ENCODE data around the gene GRIN3B.

The GRIN3B gene

DNA sequence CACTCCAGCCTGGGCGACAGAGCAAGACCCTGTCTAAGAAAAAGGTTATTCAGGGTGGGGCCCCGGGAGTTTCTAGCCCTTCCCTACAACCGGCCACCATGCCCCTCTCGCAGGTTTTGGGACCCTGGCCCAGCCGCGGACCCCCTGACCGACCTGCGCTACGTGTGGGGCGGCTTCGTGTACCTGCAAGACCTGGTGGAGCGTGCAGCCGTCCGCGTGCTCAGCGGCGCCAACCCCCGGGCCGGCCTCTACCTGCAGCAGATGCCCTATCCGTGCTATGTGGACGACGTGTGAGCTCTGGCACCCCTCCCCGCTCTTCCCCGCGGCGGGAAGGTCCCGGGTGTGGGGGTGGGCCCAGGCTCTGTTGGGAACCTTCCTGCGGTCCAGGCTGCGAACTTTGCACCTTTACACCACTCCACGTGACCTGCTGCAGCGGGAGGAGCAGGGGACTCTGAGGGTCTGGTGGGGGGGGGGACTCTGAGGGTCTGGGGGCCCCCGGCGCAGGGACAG is 46.0 kb downstream of the GRIN3B start:
- no peak for DNase-seq

DNA sequence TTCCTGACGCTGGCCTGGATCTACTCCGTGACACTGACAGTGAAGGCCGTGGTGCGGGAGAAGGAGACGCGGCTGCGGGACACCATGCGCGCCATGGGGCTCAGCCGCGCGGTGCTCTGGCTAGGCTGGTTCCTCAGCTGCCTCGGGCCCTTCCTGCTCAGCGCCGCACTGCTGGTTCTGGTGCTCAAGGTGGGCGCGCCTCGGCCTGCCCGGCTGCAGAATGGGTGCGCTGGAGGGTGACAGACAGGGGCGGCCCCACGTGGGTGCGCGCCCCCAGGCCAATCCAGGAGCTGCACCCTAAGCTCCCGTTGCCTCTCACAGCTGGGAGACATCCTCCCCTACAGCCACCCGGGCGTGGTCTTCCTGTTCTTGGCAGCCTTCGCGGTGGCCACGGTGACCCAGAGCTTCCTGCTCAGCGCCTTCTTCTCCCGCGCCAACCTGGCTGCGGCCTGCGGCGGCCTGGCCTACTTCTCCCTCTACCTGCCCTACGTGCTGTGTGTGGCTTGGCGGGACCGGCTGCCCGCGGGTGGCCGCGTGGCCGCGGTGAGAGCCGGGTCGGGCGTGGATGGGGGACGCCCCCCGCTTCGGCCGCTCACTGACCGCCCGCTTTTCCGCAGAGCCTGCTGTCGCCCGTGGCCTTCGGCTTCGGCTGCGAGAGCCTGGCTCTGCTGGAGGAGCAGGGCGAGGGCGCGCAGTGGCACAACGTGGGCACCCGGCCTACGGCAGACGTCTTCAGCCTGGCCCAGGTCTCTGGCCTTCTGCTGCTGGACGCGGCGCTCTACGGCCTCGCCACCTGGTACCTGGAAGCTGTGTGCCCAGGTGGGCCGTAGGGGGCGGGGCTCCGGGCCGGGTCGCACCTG is 46.8 kb downstream of the GRIN3B start:
- DNase-seq, result no peak

DNA sequence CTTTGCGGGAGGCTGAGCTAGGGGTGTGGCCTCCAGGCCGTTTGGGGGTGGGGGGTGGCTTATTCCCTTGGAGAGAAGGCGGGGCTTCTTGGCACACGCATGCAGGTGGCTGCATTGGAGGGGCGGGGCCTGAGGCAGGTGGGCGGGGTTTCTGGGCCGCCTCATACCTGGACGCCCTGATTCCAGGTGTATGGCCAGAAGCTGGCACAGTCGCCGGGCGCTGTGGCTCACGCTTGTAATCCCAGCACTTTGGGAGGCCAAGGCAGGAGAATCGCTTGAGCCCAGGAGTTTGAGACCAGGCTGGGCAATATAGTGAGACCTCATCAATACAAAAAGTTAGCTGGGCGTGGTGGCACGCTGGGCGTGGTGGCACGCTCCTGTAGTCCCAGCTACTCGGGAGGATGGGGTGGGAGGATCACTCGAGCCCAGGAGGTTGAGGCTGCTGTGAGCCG is 47.5 kb downstream of the GRIN3B start:
- DNase-seq, result no peak

DNA sequence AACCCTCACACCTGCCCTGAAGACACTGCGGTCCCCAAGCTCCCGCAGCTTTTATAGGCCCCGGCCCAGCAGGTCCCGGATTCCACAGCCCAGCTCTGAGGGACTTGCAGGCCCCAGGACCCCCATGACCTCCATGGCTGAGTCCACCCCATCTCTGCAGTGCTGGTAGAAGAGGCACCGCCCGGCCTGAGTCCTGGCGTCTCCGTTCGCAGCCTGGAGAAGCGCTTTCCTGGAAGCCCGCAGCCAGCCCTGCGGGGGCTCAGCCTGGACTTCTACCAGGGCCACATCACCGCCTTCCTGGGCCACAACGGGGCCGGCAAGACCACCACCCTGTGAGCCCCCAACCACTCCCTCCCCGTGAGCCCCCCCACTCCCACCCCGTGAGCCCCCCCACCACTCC is 48.9 kb downstream of the GRIN3B start:
- DNase-seq, result no peak

DNA sequence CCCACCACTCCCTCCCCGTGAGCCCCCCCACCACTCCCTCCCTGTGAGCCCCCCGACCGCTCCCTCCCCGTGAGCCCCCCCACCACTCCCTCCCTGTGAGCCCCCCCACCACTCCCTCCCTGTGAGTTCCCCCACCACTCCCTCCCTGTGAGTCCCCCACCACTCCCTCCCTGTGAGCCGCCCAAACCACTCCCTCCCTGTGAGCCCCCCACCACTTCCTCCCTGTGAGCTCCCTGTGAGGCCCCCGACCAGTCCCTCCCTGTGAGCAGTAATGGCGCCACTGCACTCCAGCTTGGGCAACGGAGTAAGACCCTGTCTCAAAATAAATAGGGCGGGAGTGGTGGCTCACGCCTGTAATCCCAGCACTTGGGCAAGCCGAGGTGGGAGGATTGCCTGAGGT is 49.6 kb downstream of the GRIN3B start:
- no peak for DNase-seq

DNA sequence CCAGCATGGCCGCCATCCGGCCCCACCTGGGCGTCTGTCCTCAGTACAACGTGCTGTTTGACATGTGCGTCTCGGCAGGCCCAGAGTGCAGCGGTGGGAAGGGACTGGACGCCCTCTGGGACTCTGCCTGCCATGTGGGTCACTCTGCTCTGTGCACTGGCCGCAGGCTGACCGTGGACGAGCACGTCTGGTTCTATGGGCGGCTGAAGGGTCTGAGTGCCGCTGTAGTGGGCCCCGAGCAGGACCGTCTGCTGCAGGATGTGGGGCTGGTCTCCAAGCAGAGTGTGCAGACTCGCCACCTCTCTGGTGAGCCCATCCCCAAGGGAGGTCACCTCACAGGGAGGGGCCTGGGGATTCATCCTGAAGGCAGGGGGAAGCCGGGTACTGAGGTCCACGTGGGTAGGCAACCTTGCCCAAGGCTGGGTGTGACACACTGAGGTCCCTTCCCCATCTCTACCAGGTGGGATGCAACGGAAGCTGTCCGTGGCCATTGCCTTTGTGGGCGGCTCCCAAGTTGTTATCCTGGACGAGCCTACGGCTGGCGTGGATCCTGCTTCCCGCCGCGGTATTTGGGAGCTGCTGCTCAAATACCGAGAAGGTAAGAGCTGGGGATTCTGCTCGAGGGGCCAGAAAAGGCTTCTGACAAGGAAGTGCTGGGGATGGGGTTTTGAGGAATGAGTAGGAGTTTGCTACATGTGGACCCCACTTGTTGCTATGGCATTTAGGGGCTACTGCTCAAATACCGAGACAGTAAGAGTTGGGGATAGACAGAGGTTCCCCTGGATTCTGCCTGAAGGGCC is 51.0 kb downstream of the GRIN3B start:
- no peak for DNase-seq

DNA sequence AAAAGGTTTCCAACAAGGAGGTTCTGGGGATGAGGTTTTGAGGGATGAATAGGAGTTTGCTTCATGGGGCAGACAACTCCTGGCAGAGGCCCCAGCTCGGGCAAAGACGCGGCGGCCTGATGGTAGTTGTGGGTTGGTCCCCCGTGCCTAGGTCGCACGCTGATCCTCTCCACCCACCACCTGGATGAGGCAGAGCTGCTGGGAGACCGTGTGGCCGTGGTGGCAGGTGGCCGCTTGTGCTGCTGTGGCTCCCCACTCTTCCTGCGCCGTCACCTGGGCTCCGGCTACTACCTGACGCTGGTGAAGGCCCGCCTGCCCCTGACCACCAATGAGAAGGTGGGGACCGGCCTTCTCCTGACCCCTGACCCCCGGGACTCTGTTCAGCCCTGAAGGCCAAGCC is 51.6 kb downstream of the GRIN3B start:
- no peak for DNase-seq

DNA sequence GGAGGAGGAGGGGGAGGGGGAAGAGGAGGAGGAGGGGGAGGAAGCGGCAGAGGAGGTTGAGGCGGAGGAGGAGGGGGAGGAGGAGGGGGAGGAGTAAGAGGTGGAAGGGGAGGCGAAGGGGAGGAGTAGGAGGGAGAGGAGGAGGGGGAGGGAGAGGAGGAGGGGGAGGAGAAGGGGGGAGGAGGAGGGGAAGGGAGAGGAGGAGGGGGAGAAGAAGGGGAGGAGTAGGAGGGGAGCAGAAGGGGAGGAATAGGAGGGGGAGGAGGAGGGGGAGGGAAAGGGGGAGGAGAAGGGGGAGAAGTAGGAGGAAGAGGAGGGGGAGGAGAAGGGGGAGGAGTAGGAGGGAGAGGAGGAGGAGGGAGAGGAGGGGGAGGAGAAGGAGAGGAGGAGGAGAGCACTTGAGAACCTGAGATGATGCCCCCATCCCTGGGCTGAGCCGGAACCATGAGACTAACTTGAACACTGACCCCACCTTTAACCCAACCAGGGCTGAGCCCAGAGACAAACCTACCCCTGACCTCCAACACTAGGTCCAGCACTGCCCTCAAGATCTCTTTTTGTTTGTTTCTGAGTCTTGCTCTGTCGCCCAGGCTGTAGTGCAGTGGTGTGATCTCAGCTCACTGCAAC is 52.2 kb downstream of the GRIN3B start:
- DNase-seq, result no peak

DNA sequence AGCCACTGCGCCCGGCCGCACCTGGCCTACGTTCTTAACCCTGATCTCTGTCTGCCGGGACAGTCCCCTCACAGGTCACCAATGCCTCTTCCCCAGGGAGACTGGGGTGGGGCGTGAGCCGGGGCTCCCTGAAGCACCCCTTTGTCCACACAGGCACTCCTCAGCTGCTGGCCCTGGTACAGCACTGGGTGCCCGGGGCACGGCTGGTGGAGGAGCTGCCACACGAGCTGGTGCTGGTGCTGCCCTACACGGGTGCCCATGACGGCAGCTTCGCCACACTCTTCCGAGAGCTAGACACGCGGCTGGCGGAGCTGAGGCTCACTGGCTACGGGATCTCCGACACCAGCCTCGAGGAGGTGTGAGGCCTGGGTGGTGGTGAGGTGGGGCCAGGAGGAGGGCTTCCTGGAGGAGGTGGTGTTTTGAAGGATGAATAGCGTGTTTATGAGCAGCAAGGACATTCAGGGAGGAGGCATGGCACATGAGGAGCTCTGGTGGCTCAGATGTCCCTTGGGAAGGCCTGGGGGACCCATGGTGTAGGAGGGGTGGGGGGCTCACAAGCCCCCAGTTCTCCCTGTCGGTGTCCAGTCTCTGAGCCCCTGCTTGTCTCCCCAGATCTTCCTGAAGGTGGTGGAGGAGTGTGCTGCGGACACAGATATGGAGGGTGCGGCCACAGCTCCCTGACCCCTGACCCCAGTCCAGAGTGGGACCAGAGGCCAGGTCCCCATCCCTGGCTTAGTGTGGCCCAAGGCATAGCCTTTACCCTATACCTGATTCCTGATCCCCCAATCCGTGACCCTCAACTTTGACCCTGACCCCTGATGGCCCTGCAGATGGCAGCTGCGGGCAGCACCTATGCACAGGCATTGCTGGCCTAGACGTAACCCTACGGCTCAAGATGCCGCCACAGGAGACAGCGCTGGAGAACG is 53.2 kb downstream of the GRIN3B start:
- DNase-seq, result no peak

DNA sequence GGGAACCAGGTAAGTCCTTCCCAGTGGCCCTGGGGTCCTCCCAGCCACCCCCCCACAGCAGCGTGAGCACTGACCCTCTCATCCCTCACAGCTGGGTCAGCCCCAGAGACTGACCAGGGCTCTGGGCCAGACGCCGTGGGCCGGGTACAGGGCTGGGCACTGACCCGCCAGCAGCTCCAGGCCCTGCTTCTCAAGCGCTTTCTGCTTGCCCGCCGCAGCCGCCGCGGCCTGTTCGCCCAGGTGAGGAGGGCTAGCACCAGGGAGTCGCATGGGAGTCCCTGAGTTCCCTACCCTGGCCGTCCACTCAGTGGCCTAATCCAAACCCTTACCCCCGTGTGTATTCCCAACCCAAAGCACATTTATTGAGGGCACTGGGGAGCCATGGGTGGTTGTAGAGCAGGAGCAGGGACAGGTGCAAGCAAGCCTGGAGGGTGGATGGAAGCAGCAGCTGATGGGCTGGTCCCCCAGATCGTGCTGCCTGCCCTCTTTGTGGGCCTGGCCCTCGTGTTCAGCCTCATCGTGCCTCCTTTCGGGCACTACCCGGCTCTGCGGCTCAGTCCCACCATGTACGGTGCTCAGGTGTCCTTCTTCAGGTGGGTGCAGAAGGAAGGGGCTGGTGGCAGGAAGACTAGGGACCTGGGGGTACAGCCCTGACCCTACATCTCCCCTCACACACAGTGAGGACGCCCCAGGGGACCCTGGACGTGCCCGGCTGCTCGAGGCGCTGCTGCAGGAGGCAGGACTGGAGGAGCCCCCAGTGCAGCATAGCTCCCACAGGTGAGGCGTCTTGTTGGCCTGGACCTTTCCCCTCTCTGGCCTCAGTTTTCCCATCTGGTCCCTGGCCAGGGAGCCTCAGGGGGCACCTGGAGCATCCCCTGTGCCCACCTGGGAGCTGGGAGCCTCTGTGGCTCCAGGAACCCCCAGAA is 54.1 kb downstream of the GRIN3B start:
- DNase-seq, result no peak

DNA sequence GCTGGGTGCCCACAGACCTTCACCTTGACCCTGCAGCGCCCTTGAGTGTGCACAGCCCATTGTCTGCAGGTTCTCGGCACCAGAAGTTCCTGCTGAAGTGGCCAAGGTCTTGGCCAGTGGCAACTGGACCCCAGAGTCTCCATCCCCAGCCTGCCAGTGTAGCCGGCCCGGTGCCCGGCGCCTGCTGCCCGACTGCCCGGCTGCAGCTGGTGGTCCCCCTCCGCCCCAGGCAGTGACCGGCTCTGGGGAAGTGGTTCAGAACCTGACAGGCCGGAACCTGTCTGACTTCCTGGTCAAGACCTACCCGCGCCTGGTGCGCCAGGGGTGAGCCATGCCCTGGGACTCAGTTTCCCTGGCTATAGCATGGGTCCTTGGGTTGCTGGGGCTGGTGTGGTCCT is 54.8 kb downstream of the GRIN3B start:
- DNase-seq, result no peak

DNA sequence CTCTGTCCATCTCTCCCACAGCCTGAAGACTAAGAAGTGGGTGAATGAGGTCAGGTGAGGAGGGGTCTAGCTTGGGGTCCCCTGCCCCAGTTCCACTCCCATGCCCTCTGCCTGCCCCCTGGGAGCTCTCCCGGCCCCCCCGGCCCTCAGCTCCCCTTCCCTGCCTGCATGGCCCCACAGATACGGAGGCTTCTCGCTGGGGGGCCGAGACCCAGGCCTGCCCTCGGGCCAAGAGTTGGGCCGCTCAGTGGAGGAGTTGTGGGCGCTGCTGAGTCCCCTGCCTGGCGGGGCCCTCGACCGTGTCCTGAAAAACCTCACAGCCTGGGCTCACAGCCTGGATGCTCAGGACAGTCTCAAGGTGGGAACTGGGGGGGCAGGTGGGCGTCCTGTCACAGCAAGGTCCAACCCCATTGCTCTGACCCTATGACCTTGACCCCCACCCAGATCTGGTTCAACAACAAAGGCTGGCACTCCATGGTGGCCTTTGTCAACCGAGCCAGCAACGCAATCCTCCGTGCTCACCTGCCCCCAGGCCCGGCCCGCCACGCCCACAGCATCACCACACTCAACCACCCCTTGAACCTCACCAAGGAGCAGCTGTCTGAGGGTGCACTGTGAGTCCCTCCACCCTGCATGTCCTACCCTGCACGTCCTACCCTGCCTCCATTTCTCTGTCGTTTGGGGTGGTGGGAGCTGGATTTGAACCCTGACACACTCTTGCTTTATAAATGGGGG is 55.8 kb downstream of the GRIN3B start:
- no peak for DNase-seq

DNA sequence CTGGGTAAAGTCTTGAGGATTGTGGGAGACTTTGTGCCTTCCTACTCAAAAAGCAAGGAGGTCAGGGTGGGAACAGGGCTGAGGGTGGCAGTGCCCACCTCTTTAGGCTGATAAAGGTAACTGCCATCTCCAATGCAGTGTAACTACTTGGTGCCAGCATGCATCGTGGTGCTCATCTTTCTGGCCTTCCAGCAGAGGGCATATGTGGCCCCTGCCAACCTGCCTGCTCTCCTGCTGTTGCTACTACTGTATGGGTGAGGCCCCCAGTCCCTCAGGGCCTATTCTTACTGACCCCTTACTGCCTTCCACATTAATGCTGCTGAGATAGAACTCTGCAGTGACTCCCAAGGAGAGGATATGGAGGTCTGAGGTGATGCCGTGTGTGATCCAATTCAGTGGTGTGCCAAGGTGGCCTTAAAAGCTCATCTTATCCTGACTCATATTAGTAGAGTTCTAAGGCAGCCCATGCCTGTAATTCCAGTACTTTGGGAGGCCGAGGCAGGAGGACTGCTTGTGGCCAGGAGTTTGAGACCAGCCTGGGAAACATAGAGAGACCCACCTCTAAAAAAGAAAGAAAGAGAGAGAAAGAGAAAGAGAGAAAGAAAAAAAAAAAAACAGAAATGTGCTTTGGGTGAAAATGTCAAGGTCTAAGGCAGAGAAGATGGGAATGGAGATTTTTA is 57.1 kb downstream of the GRIN3B start:
- no peak for DNase-seq

DNA sequence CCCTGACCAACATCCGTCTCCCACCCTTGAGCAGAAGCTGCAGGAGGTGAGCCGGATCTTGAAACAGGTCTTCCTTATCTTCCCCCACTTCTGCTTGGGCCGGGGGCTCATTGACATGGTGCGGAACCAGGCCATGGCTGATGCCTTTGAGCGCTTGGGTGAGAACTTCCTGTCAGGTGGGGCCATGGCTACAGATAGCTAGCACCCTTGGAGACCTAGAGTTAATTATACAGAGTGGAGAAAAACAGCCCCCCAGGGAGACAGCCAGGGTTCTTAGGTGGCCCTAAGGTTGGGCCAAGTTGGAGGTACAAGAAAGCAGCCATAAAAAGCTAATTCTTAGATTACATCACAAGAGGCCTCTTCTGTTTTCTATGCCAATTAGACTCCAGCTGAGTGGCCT is 57.9 kb downstream of the GRIN3B start:
- DNase-seq, result no peak
